GM19372 (cell line): ENCODE results near the gene MCAM.

Source experiments
- ATAC-seq: cut with Tn5 transposase; IDR thresholded peaks from one replicate; pipeline ENCODE4 v1.9.1; 2021; ENCODE audit warnings: mild to moderate bottlenecking, low read depth, moderate library complexity; ENCODE audit not compliant: unreplicated experiment

Gene MCAM, protein sequence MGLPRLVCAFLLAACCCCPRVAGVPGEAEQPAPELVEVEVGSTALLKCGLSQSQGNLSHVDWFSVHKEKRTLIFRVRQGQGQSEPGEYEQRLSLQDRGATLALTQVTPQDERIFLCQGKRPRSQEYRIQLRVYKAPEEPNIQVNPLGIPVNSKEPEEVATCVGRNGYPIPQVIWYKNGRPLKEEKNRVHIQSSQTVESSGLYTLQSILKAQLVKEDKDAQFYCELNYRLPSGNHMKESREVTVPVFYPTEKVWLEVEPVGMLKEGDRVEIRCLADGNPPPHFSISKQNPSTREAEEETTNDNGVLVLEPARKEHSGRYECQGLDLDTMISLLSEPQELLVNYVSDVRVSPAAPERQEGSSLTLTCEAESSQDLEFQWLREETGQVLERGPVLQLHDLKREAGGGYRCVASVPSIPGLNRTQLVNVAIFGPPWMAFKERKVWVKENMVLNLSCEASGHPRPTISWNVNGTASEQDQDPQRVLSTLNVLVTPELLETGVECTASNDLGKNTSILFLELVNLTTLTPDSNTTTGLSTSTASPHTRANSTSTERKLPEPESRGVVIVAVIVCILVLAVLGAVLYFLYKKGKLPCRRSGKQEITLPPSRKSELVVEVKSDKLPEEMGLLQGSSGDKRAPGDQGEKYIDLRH

GRCh38 chr11:119316729-119317591 lies at the start of gene MCAM:
MCAM (minus strand) TSS chr11:119317130; CDS start chr11:119317101, 29 bp downstream.
- ATAC-seq, result no peak

- ATAC-seq, result no peak
These were observed 48.2 kb upstream of the MCAM start for GRCh38 chr11:119365071-119365591.

DNA sequence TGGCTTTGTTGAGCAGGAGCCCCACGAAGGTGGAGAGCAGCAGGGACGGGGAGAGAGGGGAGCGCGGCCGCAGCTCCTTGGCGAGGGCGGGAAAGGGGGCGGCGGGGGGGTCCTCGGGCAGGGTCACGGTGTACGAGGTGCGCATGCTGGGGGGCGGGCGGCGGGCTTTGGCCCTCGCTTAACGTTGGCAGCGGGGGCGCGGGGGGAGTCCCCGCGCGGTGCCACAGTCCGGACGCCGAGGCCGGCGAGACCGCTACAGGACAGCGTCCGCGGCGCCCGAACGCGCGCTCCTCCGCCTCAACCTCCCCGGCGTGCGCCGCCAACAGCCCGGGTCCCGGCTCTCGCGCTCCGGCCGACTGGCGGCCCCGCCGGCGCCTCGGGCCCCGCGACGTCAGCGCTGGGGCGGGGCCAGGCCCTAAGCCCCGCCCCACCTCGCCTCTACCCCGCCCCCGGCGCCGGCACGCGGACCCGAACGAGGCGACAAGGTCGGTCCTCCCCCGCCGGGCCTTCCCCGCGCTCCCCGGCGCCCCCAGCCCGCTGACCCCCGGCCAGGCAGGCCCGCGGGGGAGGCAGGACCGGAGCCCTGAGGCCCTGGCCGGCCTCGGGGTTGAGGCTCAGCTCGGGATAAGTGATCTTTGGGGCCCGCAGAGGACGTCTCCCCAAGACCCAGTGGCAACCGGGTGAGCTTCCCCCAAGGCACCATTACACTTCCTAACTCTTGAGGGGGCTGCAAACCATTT lies 47.1 kb upstream of the MCAM start:
- ATAC-seq, result no peak

DNA sequence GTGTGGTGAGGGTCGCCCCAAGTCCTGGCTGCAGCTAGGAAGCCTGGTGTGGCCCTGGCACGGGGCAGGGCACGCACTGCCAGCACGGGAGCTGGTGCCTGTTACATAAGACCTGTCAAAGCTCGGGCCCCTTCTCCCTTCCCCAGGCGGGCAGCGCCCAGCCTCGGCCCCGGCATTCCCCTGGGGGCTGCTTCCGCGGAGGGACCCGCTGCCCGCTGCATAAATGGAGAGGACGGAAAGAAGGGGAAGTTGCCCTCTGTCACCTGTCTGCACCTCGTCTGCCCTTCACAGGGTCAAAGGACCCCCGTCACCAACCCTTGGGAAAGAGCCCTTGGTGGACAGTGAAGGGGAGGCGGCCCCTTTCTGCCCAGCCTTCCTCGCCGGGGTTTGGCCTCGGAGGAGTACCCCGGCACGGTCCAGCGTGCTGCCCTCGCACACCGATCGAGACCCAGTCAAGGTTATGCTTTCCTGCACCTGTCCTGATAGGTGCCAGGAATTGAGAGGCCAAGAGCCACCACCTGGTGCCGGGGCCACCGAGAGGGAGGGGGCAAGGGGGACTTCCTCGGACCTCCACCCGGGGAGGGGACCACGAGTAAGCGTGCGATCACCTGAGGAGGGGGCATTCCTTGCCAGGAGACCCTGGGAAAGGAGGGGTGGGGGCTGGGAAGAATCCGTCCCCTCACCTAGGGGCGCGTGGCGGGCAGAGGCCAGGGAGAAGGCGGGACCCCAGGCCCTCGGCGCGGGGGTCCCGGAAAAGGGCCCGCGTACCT lies 46.3 kb upstream of the MCAM start:
- no peak for ATAC-seq

GRCh38 chr11:119362741-119363080 lies 45.8 kb upstream of the MCAM start:
- no peak for ATAC-seq

GRCh38 chr11:119361941-119362725 lies 45.2 kb upstream of the MCAM start:
- no peak for ATAC-seq

GRCh38 chr11:119361056-119361787 lies 44.3 kb upstream of the MCAM start:
- no peak for ATAC-seq

GRCh38 chr11:119359365-119360214 lies 42.7 kb upstream of the MCAM start:
- no peak for ATAC-seq

DNA sequence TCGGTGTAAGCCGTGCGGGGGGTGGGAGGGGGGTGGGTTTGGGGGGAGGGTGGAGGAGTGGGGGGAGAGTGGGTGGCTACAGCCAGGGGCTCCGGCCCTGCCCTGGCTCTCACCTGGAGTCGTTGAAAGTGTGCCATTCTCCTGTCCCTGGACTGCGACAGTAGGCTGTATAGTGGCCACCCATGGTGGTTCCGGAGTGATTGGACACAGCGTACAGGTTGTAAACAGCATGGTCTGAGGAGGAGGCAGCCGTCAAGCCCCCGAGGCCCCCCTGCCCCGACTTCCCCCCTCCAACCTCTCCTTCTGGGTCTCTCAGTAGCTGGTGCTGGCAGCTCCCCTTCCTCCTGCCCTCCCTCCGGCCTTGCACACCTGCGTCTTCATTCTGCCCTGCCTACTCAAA lies 40.1 kb upstream of the MCAM start:
- no peak for ATAC-seq

GRCh38 chr11:119356349-119357031 lies 39.6 kb upstream of the MCAM start:
- ATAC-seq, result no peak

DNA sequence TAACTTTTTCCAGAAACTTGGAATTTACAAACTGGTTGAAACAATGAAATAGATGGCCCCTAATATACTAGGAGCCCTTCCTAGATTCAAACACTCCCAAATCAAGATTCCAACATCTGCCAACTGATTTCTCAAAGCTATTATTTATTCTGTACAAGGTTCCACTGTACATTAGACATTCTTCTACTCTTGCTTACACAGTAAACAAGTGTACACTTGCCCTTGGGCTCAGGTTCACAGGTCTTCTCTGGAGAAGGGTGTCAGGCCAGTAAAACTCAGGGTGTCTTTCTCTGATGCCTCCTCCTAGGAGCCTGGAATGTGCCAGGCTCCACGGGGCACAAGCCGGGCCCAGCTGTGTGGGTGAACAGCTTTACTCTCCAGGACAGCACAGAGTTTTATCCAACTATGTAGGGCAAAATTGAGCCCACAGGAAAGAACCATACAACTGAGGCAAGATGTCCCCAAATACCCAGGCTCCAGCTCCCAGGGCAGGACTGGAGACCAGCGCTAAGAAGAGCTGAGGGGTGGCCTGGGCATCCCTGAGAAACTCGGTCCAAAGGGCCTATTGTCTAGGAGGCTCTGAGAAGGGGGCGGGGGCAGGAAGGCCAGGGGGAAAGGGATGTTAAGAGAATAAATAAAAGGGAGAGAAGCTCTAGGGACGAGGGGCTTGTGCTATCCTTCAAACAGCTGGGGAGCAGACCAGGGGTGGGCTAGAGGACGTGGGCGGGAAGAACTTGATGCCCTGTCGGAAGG lies 38.3 kb upstream of the MCAM start:
- no peak for ATAC-seq

DNA sequence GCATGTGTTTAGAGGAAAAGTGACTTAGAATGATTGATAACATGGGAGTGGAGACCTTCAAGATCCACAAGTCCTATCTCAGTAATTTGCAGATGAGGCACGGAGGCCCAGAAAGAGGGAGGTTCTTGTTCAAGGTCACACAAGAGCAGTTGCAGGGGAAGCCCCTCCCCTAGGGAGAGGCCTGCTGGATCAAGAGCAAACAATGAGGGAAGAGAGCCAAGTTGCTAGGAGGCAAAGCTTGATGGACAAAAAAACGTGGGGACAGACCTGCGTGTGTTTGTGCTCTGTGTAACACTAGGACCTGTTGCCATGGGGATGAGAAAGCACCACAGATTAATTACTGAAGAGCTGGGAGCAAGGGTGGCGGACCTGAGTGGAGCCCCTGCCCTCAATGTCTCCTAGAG lies 35.9 kb upstream of the MCAM start:
- ATAC-seq, result no peak

DNA sequence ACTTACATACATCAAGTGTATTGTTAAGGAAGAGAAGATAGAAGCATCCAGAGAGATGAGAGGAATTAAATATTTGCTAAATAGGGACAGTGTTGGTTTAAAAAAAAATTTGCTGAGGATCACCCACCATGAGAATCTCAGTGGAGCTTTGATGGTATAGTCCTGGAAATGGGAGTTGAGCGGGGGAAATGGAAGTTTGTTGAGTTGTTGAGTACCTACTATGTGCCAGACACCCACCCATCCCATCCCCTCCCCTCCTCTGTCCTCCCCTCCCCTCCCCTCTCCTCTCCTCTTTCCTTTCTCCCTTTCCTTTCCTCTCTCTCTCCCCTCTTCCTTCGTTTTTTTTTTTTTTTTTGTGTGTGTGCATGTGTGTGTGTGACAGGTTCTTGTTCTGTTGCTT lies 34.3 kb upstream of the MCAM start:
- ATAC-seq, result no peak

GRCh38 chr11:119350302-119350701 lies 33.4 kb upstream of the MCAM start:
- no peak for ATAC-seq

- no peak for ATAC-seq
These were observed 31.1 kb upstream of the MCAM start for GRCh38 chr11:119347940-119348605.
